ENCODE results near the gene FAM32A.

The FAM32A gene

GRCh38 chr19:16202320-16203255, 17.4 kb downstream of the FAM32A start:
- no peak for DNase-seq (ENCODE audit: low read depth in 2 of 2)

GRCh38 chr19:16203256-16204004, 18.2 kb downstream of the FAM32A start:
- DNase-seq (ENCODE audit: low read depth in 2 of 2): no peak

- DNase-seq (ENCODE audit: low read depth in 2 of 2): no peak
Measured at GRCh38 chr19:16204005-16204294, 18.7 kb downstream of the FAM32A start.

- no peak for DNase-seq (ENCODE audit: low read depth in 2 of 2)
Measured at GRCh38 chr19:16205205-16206045, 20.2 kb downstream of the FAM32A start.

- DNase-seq (ENCODE audit: low read depth in 2 of 2): no peak
Measured at GRCh38 chr19:16206046-16206605, 20.9 kb downstream of the FAM32A start.

GRCh38 chr19:16206637-16207036, 21.4 kb downstream of the FAM32A start:
- DNase-seq (ENCODE audit: low read depth in 2 of 2): no peak

- no peak for DNase-seq (ENCODE audit: low read depth in 2 of 2)
Measured at GRCh38 chr19:16207063-16207462, 21.9 kb downstream of the FAM32A start.

- no peak for DNase-seq (ENCODE audit: low read depth in 2 of 2)
Measured at GRCh38 chr19:16207490-16208025, 22.3 kb downstream of the FAM32A start.

GRCh38 chr19:16208064-16208759, 23.0 kb downstream of the FAM32A start:
- no peak for DNase-seq (ENCODE audit: low read depth in 2 of 2)

GRCh38 chr19:16208847-16209665, 23.8 kb downstream of the FAM32A start:
- DNase-seq (ENCODE audit: low read depth in 2 of 2): no peak

GRCh38 chr19:16210168-16210567, 25.0 kb downstream of the FAM32A start:
- DNase-seq (ENCODE audit: low read depth in 2 of 2): no peak

GRCh38 chr19:16213076-16213475, 27.9 kb downstream of the FAM32A start:
- no peak for DNase-seq (ENCODE audit: low read depth in 2 of 2)

- no peak for DNase-seq (ENCODE audit: low read depth in 2 of 2)
Measured at GRCh38 chr19:16216744-16217670, 31.8 kb downstream of the FAM32A start.

- no peak for DNase-seq (ENCODE audit: low read depth in 2 of 2)
Measured at GRCh38 chr19:16217716-16218451, 32.7 kb downstream of the FAM32A start.

GRCh38 chr19:16218851-16219250, 33.6 kb downstream of the FAM32A start:
- DNase-seq (ENCODE audit: low read depth in 2 of 2): no peak

- DNase-seq (ENCODE audit: low read depth in 2 of 2): no peak
Measured at GRCh38 chr19:16222806-16223205, 37.6 kb downstream of the FAM32A start.

GRCh38 chr19:16223746-16224145, 38.5 kb downstream of the FAM32A start:
- no peak for DNase-seq (ENCODE audit: low read depth in 2 of 2)

All from stimulated activated CD4-positive, alpha-beta T cell treated with anti-CD3 and anti-CD28 coated beads, Interleukin-1b, Interleukin-23, amount 100 ng/mL, for 1 hour (primary cell).